ENCODE data around the gene NOL6.
"Not testable (repeated sequence)": the region's sequence is repeated elsewhere in the genome, so short reads cannot be mapped to it uniquely, and the experiment has no call there.

The NOL6 gene

DNA sequence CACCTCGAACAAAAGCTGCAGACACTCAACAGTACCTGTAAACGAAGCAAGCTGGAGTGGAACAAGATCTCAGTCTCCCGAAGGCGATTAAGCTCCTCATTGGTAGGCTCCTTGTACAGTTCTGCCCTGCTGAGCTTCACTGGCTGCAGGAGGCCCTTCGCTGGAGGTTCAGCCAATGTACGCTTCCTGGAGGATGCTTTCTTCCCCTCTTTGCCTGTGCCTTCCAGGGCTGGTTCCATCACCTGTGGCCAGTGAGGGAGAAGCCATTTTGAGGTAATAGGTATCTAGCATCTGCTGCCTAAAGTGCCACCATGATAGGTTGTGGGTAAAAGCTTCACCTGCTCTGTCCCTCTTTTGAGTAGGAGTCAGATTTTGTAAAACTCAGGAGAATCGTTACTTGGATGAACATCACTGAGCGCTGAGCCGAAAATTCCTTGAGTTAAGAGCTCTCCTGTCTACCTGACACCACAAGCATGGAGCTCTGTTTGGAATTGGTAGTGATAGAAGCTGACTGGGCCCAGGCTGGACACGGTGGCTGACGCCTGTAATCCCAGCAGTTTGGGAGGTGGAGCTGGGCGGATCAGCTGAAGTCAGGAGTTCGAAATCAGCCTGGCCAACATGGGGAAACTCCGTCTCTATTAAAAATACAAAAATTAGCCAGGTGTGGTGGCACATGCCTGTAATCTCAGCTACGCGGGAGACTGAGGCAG is 1.4 kb downstream of the NOL6 start:
- no peak for DNase-seq

DNA sequence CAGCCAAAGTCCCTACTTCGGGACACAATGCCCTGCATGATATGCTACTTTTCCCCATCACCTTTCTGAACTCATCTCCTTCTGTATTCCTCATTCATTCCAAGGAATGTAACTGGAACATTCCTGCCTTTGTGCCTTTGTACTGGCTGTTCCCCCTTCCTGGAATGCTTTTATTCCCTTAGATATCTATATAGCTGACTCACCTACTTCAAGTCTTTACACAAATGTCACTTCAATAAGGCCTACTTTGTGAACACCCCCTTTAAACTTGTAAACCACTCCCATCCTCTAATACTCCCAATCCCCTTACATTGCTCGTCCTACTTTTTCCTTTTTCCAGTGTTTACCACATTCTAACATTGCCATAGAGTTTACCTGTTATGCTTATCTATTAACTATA is 2.4 kb downstream of the NOL6 start:
- no peak for DNase-seq

DNA sequence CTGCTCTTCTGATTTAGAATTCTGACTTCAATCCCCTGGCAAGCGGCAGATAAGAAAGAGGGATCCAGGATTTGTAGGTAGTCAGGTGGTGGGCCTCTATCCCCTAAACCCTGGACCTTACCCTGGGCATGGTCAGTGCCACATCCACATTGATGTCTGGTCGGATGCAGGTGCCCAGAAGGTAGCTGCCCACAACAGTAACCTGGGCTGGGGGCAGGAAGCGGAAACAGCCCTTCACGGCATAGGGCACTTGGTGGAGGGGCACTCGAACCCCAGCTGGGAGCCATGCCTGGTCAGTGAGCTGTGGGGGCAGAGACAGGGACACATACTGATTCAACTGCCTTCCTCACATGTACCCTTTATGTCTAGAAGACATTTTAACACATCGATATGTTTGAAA is 3.8 kb downstream of the NOL6 start:
- DNase-seq: no peak

DNA sequence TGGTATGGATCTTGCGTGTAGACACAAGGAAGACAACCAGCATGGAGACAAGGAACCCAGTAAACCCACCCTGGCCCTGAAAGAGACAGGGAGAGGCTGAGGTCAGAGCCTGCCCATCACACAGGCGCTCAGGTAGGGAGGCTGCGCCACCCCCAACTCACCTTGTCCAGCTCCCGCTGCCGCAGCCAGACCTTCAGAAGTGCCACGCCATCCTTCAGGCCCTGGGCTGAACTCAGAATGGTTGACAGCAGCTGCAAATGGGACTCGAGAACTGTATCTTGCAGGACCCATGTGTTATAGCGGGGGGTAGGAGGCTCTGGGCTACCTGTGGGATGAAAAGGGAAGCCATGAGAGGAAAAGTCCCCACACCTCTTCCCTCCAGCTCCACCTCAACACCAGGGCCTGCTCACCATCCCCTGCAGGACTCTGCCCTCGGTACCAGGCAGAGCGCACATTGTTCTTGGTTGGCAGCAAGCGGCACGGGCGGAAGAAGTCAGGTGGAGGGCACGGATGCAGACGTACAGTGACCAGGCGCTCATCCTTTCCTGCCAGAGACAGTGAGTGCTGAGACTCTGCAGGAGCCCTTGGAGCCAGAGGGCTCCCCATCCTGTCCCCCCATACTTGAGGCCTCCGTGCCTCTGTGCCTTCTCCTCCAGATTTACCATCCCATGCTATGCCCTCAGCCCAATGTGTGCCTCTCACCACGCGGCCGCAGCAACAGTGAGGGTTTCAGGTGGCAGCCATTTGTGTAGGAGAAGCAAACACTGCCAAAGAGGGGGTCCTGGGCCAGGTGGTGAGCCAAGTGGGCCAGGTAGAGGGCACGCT is 4.7 kb downstream of the NOL6 start:
- DNase-seq: no peak

DNA sequence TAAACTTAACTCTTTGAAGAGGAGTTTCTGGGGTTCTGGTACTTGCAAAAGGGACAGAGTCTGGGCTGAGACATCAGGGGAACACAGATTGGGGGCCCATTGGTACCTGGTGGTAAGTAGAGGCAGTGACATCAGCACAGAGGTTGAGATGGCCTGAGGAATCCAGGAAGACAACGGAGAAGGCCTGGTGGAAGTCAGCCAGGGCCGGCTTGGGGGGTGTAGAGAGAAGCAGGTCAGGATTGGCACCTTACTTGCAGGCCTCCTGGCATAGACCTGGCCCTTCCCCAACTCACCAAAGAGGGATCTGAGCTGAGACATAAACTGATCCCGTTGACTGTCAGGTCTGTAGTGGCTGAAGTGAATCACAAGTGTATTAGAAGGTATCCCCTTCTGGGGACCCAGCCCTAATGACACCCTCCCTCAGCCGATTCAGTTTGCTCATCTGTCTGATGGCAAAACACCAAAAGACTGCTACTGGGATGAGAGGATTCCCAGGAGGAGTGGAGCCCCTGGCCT is 5.5 kb downstream of the NOL6 start:
- no peak for DNase-seq

DNA sequence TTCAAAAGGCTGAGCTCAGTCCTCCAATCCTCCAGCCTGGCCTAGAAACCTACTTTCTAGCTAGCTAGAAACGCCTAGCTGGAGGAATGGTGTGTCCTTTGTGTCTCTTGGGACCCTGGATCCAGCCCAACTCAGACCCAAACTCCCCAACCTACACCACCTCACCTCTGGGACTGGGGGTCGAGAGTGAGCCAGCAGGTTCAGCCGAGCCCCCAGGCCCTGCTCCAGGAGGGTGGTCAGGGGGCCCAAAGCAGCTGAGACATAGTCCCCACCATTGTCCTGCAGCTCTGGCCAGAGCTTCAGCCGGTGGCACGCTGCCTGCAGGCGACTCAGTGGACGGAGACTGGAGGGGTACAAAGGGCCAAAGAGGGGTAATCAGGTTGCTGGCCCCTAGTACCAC is 6.2 kb downstream of the NOL6 start:
- no peak for DNase-seq

DNA sequence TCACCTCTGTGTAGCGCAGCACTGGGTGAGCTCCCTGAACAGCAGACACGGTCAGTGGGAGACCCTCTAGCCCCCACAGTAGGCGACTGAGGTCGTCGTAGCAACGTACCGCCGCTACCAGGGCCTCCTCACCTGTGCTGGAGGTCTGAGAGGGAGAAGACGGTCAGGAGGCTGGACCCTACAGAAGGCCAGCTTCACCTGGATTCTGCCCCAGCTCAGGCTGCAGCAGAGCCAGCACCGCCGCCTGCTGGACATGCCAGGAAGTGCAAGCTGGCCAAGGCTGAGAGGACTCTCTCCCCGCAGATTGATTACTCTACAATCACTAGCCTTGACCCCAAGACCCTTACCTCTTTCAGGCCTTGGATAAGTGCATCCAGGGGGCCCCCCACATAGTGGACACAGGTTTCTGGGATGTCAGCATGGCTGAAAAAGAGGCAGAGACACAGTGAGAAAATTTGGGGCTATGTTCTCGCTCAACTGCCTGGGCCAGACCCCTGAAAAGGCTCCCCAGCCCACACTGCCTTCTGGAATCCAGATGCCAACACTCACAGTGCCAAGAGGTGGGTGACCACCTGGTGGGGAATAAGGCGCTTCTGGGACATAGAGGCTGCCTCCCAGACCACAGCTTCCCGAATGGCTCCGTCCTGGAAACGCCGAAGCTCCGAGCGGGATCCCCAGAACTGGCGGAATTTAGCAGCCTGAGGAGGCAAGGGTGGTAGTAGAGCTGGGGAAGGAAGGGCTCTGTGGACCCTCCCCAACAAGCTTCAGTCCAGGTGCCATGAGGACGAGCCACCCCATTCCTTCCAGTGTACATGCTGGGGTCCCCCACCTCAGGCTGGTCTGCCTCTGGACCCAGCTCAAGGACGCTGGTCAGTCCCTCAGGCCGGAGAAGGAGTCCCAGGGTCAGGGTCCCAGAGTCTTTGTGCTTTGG is 6.9 kb downstream of the NOL6 start:
- peak; percentile 50 for DNase-seq

DNA sequence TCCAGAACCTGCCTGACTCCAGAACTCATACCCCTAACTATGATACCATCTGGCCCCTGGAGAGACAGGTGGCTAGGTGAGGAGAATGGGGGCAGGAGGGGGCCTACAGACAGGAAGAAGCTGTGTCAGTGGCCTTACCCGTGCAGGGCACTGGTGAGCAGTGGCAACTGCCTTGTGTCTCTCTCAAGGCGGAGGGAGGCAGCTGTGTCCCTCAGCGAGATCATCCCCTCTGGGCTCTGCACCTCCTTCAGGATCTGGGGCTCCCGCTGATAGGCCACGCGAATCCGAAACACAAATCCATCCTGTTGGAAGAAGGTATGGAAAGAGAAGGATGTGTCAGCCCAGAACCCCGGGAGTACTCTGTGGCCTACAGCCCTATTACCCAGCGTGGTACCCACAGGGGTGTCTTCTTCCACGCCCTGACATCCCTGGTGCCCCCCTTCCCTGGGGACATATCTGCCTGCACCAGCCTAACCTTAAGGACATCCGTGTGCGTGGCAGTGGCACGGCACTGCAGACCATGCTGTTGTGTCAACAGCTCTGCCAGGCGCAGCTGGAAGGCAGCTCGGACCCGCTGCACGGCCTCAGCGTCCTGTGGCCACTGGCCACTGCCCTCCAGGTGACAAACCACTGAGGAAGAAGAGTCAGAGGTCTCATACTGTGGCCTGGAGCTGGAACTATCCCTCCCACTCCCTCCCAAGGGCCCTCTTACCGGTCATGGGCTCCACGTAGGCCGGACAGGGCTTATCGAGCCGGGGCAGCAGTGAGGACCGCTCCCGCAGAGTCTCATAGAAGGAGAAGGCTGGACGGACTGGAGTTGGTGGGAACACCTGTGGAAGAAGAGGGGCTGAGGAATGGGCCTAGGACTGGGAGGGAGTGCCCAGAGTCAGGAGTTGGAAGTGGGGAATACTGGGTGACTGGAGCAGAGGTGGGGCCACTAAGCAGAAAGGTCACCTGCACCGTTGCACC is 7.8 kb downstream of the NOL6 start:
- DNase-seq: no peak

DNA sequence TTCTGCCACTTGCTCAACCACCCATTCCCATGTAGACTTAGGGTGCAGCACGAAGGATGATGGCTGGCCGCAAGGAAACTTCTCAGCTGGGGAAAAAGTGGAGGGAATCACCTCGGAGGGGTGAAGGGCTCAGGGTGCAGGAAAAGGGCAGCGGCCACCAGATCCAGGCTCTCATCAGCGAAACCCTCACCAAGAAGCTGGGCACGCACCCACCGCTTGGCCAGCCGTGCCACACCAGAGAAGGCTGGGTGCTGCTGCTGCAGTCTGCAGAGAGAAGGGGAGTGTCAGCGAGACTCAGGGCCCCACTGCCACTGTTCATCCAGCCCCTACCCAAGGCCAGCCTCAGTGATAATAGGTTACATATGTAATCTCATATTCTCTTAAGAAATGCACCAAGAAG is 8.6 kb downstream of the NOL6 start:
- DNase-seq: no peak

DNA sequence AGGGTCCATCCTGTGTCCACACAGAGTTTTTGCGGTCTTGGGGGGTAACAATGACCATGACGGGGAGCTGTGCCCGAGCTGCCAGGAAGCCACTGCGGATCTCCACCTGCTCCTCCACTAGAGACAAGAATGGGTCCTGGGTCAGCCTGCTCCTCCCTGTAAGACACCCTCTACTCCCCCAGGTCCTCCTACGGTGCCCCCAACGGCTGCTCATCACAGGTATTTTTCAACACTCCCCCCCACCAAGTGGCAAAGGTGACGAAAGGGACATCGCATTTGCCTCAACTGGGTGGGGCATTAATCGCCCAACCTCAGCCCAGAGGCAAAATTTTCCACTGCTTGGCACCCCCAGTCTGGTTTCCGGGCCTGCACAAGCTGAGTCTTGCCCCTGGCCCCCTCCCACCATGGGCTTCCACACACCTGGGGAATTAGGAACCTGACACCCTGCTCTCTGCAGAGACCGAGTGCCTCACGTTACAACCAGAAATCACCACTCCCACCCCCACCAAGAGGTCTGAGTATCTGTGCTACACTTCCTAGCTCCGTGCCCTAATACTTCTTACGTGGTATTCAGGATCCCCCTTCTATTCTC is 9.6 kb downstream of the NOL6 start:
- DNase-seq: no peak

DNA sequence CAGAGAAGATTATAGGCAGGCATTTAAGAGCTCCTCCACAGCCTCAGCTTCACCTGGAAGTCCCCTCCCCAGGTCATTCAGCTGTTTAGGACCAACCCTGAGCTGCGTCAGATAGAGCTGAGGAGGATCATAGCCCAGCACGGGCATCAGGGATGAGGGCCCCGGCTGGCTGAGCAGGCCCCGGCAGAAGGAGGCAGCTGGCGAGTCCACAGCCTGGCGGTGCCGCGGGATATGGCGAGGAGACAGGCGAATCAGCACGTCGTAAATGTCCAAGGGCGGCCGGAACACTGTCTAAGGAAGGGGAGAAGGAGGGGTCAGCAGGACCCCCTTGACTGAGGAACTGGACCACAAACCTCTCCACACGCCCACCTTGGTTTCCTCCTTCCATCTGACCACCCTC is 10.6 kb downstream of the NOL6 start:
- DNase-seq: no peak

DNA sequence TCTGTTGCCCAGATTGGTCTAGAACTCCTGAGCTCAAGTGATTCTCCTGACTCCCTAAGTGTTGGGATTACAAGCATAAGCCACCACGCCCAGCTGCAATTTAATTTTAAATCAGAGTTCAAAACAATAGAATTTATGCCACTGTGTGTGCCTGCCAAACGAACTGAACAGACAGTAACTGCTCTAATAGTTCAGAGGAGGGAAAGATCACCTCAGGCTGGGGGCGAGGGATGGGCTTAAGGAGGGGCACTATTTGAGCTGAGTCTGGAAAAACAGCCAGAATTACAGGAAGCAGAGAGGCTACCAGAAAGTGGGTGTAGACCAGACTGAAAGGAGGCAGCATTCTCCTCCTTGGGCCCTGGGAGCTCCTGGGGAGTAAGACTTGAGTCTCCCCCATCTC is 12.2 kb downstream of the NOL6 start:
- no peak for DNase-seq

DNA sequence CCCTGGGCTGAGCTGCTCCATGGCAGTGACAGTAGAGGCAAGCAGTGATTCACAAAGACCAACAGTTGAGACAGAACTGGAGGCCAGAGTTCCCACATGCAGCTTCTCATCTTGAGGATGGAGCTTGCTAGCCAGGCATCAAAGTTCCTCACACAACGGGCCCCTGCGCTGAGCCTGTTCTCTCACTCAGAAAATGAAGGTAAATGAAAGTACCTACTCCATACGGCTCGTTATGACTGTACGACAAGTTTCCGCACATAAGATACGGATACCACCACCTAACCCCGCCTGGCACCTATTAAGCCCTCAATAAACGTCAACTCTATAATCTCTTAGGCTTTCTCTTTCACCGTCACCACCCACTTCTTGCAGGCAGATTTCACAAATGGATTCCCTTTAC is 12.9 kb downstream of the NOL6 start:
- DNase-seq: no peak

DNA sequence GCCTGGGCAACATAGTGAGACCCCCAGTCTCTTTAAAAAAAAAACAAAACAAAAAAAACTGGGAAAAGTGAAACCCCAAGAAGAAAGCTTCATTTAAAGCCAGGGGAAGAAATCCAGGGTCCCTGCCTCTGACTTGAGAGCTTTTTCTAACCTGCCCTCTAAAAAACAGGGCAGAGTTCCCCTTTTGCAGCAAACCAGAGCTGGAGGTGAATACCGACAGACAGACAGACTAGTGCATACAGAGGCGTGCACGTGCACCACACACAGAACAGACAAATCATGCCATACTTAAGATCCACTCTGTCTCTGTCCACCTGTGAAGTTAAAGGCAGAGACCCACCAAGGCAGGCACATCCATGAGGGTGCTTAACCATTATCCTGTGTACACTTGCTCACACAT is 14.6 kb downstream of the NOL6 start:
- DNase-seq: no peak

DNA sequence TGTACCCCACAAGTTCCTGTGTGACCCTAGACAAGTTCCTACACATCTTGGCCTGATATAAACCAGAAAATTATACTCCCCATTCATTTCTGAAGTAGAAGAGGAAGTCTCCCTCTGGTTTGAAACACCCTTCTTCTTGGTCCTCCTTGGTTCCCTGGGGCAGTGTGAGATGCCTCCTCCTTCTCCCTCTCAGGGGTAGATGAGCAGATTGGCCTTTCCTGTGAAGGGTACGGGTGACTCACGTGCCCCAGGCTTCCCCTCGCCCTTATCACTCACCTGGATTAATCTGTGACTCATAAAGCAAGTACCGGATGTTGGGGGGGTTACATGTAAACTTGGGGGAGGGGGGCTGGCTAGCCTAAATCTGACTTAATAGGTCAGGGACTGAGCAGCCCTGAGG is 15.3 kb downstream of the NOL6 start:
- DNase-seq: peak; percentile 22

DNA sequence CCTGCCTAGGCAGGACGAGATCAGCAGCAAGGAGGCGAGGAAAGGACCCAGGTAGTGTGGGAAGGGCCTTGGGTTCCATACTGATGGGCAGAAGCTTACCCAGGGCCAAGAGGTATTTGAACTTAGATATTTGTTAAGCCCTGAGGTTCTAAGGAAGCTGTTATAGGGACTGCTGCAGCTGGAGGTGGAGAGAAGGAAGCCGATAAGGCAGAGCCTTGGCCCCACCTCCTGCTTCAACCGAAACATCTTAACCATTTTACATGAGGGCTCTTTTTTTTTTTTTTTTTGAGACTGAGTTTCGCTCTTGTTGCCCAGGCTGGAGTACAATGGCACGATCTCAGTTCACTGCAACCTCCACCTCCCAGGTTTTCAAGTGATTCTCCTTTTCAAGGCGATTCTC is 17.8 kb downstream of the NOL6 start:
- DNase-seq: peak; percentile 55

DNA sequence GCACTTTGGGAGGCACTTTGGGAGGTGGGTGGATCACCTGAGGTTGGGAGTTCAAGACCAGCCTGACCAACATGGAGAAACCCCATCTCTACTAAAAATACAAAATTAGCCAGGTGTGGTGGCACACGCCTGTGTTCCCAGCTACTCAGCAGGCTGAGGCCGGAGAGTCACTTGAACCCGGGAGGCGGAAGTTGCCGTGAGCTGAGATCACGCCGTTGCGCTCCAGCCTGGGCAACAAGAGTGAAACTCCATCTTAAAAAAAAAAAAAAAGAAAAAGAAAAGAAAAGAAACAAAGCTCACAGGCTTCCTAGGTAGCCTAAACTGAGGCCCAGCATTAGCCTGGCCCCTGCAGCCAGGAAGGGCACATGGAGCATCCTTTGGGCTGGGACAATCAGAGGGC is 18.3 kb downstream of the NOL6 start:
- DNase-seq: not testable (repeated sequence)

DNA sequence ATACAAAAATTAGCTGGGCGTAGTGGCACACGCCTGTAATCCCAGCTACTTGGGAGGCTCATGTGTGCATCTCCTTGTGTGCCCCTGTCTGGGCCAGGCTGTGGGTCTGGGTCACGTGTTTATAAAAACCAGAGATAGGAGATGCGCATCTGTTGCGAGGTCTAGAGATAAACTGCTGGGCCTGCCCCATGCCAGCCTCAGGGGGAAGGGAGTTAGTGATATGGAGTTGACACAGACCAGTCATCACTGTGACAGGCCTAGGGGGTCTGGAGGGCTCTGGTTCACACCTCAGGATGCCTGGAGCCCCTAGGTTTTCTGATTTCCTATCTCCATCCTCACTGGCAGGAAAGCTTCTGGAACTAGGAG is 19.1 kb downstream of the NOL6 start:
- DNase-seq: peak; percentile 33

DNA sequence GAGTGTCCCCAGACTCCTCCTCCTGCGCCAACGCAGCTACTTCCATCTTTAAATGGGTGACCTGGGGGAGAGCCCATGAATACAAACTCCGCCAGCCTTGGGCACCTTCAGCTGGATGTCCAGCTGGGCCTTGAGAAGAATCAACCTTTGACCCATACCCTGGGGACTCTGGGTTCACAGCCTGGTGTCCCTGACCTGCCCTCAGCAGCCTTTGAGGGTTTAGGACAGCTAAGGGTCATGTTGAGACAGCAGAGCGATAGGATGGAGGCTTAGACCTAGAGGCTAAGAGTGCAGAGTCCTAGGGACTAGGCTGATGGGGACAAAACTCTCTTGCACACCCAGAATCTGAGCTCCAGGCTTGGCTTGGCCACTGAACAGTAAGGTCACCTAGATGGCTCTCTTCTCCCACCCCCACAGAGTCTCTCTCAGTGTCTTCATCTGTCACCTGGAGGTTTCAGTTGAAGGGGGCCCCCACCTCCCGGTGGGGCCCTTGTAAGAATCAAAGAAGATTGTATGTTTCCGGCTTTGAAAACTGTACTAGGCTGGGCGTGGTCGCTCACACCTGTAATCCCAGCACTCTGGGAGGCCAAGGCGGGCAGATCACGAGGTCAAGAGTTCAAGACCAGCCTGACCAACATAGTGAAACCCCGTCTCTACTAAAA is 19.6 kb downstream of the NOL6 start:
- DNase-seq: no peak

DNA sequence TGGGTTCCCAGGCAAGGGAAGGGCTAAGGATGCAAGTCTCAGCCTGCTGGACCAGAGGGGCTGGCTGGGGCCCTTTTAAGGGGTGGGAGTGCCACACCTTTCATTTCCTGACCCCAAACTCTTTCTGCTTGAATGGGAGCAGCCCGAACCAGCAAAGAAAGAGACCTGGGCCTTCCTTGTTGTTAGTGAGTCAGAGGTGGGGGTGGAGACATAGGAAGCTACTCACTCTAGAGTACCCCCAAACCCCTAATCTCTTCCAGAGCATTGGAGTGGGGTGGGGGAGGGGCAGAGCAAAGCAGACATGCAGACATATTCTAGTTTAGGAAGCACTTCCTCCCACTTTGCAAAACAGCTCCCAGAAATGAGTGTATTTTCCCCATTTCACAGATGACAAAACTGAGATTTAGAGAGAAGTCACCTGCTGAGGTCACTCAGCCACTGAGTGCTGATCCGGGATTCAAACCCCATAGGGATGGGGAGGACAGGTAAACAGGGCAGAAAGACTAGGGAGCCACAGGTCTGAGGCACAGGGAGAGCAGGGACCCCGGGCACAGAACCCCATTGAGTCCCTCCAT is 20.4 kb downstream of the NOL6 start:
- DNase-seq: no peak

DNA sequence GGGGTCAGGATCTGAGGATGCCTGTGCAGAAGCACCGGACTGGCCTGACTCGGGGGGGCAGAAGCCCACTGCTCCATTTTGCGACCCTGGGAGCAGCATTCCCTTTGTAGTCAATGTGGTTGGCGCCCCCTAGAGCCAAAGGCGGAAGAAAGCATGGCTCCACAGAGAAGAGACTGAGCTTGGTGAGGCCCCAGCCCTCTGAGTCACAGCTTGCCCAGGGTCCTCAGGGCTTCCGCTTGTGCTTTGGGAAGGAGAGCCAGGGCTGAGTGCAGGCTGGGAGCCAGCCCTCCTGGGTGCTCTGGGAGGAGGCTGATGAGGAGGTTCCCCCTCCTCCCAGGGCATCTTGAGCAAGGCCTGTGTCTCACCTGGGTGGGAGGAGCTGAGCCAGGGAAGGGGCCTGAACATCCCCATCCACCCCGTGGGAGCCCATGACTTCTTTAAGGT is 20.9 kb downstream of the NOL6 start:
- DNase-seq: peak; percentile 70

Data from hematopoietic multipotent progenitor cell treated with erythropoietin and hydrocortisone succinate and interleukin-3 and kit ligand, for 8 days (in vitro differentiated cells).